ENCODE results near the gene ZBED6.
"Not testable (repeated sequence)": the region's sequence is repeated elsewhere in the genome, so short reads cannot be mapped to it uniquely, and the experiment has no call there.

ZBED6 gene

GRCh38 chr1:203799971-203800370 is 4.5 kb downstream of the ZBED6 start:
- H3K27ac Mint-ChIP-seq, result peak overlapping the region; percentile 55
- no peaks in the 10 kb centered on the region for H3K9me3 Mint-ChIP-seq
- H3K4me3 Mint-ChIP-seq, result peak overlapping the region; percentile 60
- H3K4me1 Mint-ChIP-seq, result peaks cover 80% of the 10 kb centered on the region
- no peaks in the 10 kb centered on the region for H3K27me3 Mint-ChIP-seq
- H3K36me3 Mint-ChIP-seq, result peaks cover 40% of the 10 kb centered on the region

GRCh38 chr1:203805689-203806088 is 10.3 kb downstream of the ZBED6 start:
- Mint-ChIP-seq H3K9me3 (no peaks in the 10 kb centered on the region), H3K27ac (no peak overlapping the region), H3K4me3 (no peak overlapping the region), H3K36me3 (peaks cover 33% of the 10 kb centered on the region), H3K27me3 (no peaks in the 10 kb centered on the region), H3K4me1 (peaks cover 67% of the 10 kb centered on the region)

- no peaks in the 10 kb centered on the region for H3K9me3 Mint-ChIP-seq
- peaks cover 63% of the 10 kb centered on the region for H3K4me1 Mint-ChIP-seq
- H3K36me3 Mint-ChIP-seq, result peaks cover 31% of the 10 kb centered on the region
- H3K27ac Mint-ChIP-seq, result no peak overlapping the region
- H3K4me3 Mint-ChIP-seq, result no peak overlapping the region
- no peaks in the 10 kb centered on the region for H3K27me3 Mint-ChIP-seq
Measured at GRCh38 chr1:203807196-203807595, 11.8 kb downstream of the ZBED6 start.

- Mint-ChIP-seq H3K27ac (peak overlapping the region; percentile 90), H3K4me3 (no peak overlapping the region), H3K36me3 (peaks cover 19% of the 10 kb centered on the region)
Measured at GRCh38 chr1:203813581-203814341, 18.3 kb downstream of the ZBED6 start.

GRCh38 chr1:203818399-203818798 is 23.0 kb downstream of the ZBED6 start:
- Mint-ChIP-seq H3K4me1 (peaks cover 35% of the 10 kb centered on the region), H3K27me3 (no peaks in the 10 kb centered on the region), H3K36me3 (peaks cover 20% of the 10 kb centered on the region), H3K4me3 (no peak overlapping the region), H3K27ac (no peak overlapping the region), H3K9me3 (no peaks in the 10 kb centered on the region)

More at GRCh38 chr1:203813581-203814341, 18.3 kb downstream of the ZBED6 start:
- no peaks in the 10 kb centered on the region for H3K9me3 Mint-ChIP-seq
- peaks cover 43% of the 10 kb centered on the region for H3K4me1 Mint-ChIP-seq
- no peaks in the 10 kb centered on the region for H3K27me3 Mint-ChIP-seq

GRCh38 chr1:203823306-203823705 is 27.9 kb downstream of the ZBED6 start:
- H3K27ac Mint-ChIP-seq, result peak overlapping the region; percentile 35
- H3K9me3 Mint-ChIP-seq, result no peaks in the 10 kb centered on the region
- H3K4me3 Mint-ChIP-seq, result no peak overlapping the region
- H3K27me3 Mint-ChIP-seq, result no peaks in the 10 kb centered on the region
- peaks cover 24% of the 10 kb centered on the region for H3K36me3 Mint-ChIP-seq
- H3K4me1 Mint-ChIP-seq, result peaks cover 36% of the 10 kb centered on the region

GRCh38 chr1:203826175-203826574 is 30.8 kb downstream of the ZBED6 start:
- peaks cover 20% of the 10 kb centered on the region for H3K36me3 Mint-ChIP-seq
- H3K4me1 Mint-ChIP-seq, result peaks cover 36% of the 10 kb centered on the region
- H3K27ac Mint-ChIP-seq, result peak overlapping the region; percentile 63
- H3K9me3 Mint-ChIP-seq, result no peaks in the 10 kb centered on the region
- no peaks in the 10 kb centered on the region for H3K27me3 Mint-ChIP-seq
- no peak overlapping the region for H3K4me3 Mint-ChIP-seq

- Mint-ChIP-seq H3K27ac (peak overlapping the region; percentile 21), H3K36me3 (peaks cover 16% of the 10 kb centered on the region), H3K4me3 (no peak overlapping the region)
Measured at GRCh38 chr1:203828002-203828401, 32.6 kb downstream of the ZBED6 start.

GRCh38 chr1:203828503-203828902 is 33.1 kb downstream of the ZBED6 start:
- Mint-ChIP-seq H3K4me3 (no peak overlapping the region), H3K36me3 (peaks cover 16% of the 10 kb centered on the region), H3K9me3 (no peaks in the 10 kb centered on the region), H3K27me3 (no peaks in the 10 kb centered on the region), H3K27ac (no peak overlapping the region), H3K4me1 (peaks cover 24% of the 10 kb centered on the region)

More at GRCh38 chr1:203828002-203828401, 32.6 kb downstream of the ZBED6 start:
- Mint-ChIP-seq H3K9me3 (no peaks in the 10 kb centered on the region), H3K27me3 (no peaks in the 10 kb centered on the region), H3K4me1 (peaks cover 26% of the 10 kb centered on the region)

GRCh38 chr1:203829247-203829646 is 33.8 kb downstream of the ZBED6 start:
- H3K27me3 Mint-ChIP-seq, H3K27ac Mint-ChIP-seq, H3K9me3 Mint-ChIP-seq, H3K4me3 Mint-ChIP-seq: not testable (repeated sequence)
- Mint-ChIP-seq H3K36me3 (peaks cover 13% of the 10 kb centered on the region), H3K4me1 (peaks cover 18% of the 10 kb centered on the region)

GRCh38 chr1:203835476-203835875 is 40.1 kb downstream of the ZBED6 start:
- Mint-ChIP-seq H3K9me3 (no peaks in the 10 kb centered on the region), H3K4me1 (no peaks in the 10 kb centered on the region), H3K27me3 (no peaks in the 10 kb centered on the region), H3K36me3 (peaks cover 14% of the 10 kb centered on the region), H3K4me3 (no peak overlapping the region), H3K27ac (no peak overlapping the region)

GRCh38 chr1:203839081-203839480 is 43.7 kb downstream of the ZBED6 start:
- Mint-ChIP-seq H3K36me3 (peaks cover 25% of the 10 kb centered on the region), H3K27me3 (no peaks in the 10 kb centered on the region), H3K27ac (no peak overlapping the region), H3K4me3 (no peak overlapping the region), H3K4me1 (no peaks in the 10 kb centered on the region), H3K9me3 (no peaks in the 10 kb centered on the region)

GRCh38 chr1:203840208-203840808 is 44.9 kb downstream of the ZBED6 start:
- Mint-ChIP-seq H3K36me3 (peaks cover 25% of the 10 kb centered on the region), H3K9me3 (no peaks in the 10 kb centered on the region), H3K4me3 (no peak overlapping the region), H3K27me3 (no peaks in the 10 kb centered on the region), H3K27ac (no peak overlapping the region), H3K4me1 (no peaks in the 10 kb centered on the region)

- no peak overlapping the region for H3K4me3 Mint-ChIP-seq
- peaks cover 35% of the 10 kb centered on the region for H3K36me3 Mint-ChIP-seq
- H3K27ac Mint-ChIP-seq, result no peak overlapping the region
- H3K27me3 Mint-ChIP-seq, result no peaks in the 10 kb centered on the region
- no peaks in the 10 kb centered on the region for H3K9me3 Mint-ChIP-seq
- no peaks in the 10 kb centered on the region for H3K4me1 Mint-ChIP-seq
Measured at GRCh38 chr1:203842559-203842876, 47.1 kb downstream of the ZBED6 start.

GRCh38 chr1:203843435-203843834 is 48.0 kb downstream of the ZBED6 start:
- H3K36me3 Mint-ChIP-seq, result peaks cover 30% of the 10 kb centered on the region
- no peak overlapping the region for H3K27ac Mint-ChIP-seq
- H3K9me3 Mint-ChIP-seq, result no peaks in the 10 kb centered on the region
- H3K27me3 Mint-ChIP-seq, result no peaks in the 10 kb centered on the region
- no peaks in the 10 kb centered on the region for H3K4me1 Mint-ChIP-seq
- H3K4me3 Mint-ChIP-seq, result no peak overlapping the region
